HepG2 (cell line): Measurements from ENCODE around the gene TNNT1.

ENCODE experiments used
- ATF1 ChIP-seq: IDR thresholded peaks from 2 replicates; pipeline ENCODE4 v1.6.1; 2016; ENCODE audit warnings: mild to moderate bottlenecking, control low read depth
- BRD4 ChIP-seq: sonication (generic); formaldehyde crosslinking; IDR thresholded peaks from 2 replicates; pipeline ENCODE4 v1.4.0; 2020; ENCODE audit warnings: missing genetic modification reagents
- CREM ChIP-seq, 2 experiments: sonication (generic) in 1 of 2; formaldehyde crosslinking in 1 of 2; IDR thresholded peaks; 2 replicates each; pipeline versions ENCODE4 v1.4.0 to v1.6.1; 2016 to 2020; ENCODE audit warnings: antibody characterized with exemption in 1 of 2, mild to moderate bottlenecking in 1 of 2, missing genetic modification reagents in 1 of 2
- CTCF ChIP-seq: sonication (generic); formaldehyde crosslinking; IDR thresholded peaks from 2 replicates; pipeline ENCODE4 v1.5.0; 2020; ENCODE audit warnings: mild to moderate bottlenecking, missing genetic modification reagents, moderate library complexity
- EZH2 ChIP-seq: conservative IDR thresholded peaks from 2 replicates; pipeline ENCODE4 v1.6.1; 2012; ENCODE audit warnings: mild to moderate bottlenecking, low read depth, low read length, moderate library complexity
- GATAD1 ChIP-seq: IDR thresholded peaks from 2 replicates; pipeline ENCODE4 v1.6.1; 2016; ENCODE audit warnings: missing genetic modification reagents, missing compliant biosample characterization
- HMG20B ChIP-seq: conservative IDR thresholded peaks from 2 replicates; pipeline ENCODE4 v1.6.1; 2016; ENCODE audit warnings: missing genetic modification reagents, missing compliant biosample characterization
- PAWR ChIP-seq: sonication (generic); formaldehyde crosslinking; IDR thresholded peaks from 2 replicates; pipeline ENCODE4 v1.4.0; 2020; ENCODE audit warnings: missing genetic modification reagents, mild to moderate bottlenecking, borderline replicate concordance
- POLR2A ChIP-seq, 2 experiments: IDR thresholded peaks; 2 replicates each; pipeline ENCODE4 v1.6.1; 2011; ENCODE audit warnings: low read depth in 2 of 2, low read length in 2 of 2, mild to moderate bottlenecking in 1 of 2, moderate library complexity in 1 of 2; ENCODE audit not compliant: insufficient read depth in 1 of 2
- SOX5 ChIP-seq: IDR thresholded peaks from 2 replicates; pipeline ENCODE4 v1.6.1; 2016; ENCODE audit warnings: borderline replicate concordance
- USF2 ChIP-seq, 2 experiments: sonication (generic) in 1 of 2; formaldehyde crosslinking in 1 of 2; IDR thresholded peaks; 2 replicates each; pipeline versions ENCODE4 v1.5.1 to v1.6.1; 2011 to 2020; ENCODE audit warnings: borderline replicate concordance in 1 of 2, low read depth in 1 of 2, low read length in 1 of 2, mild to moderate bottlenecking in 1 of 2, missing genetic modification reagents in 1 of 2, moderate library complexity in 1 of 2
- ZIK1 ChIP-seq: sonication (generic); formaldehyde crosslinking; IDR thresholded peaks from 2 replicates; pipeline ENCODE4 v1.5.0; 2020; ENCODE audit warnings: mild to moderate bottlenecking, low read depth, missing genetic modification reagents, borderline replicate concordance
- ZNF414 ChIP-seq: sonication (generic); formaldehyde crosslinking; IDR thresholded peaks from 2 replicates; pipeline ENCODE4 v1.5.0; 2020; ENCODE audit warnings: missing genetic modification reagents

GRCh38 chr19:55161571-55162322, 12.7 kb upstream of the TNNT1 start:
- TF ChIP-seq CTCF (CRISPR knock-in tag) (no peak), EZH2 (no peak), SOX5 (CRISPR knock-in tag) (no peak), ZIK1 (CRISPR knock-in tag) (no peak), USF2 (IDR thresholded peaks at IDR 0.05; ENCODE audit: low read depth, low read length) (no peak), USF2 (CRISPR knock-in tag; IDR thresholded peaks at IDR 0.05; ENCODE audit: borderline replicate concordance) (no peak), GATAD1 (CRISPR knock-in tag) (no peak), PAWR (CRISPR knock-in tag) (no peak), BRD4 (CRISPR knock-in tag) (no peak), HMG20B (CRISPR knock-in tag) (no peak), ATF1 (no peak), CREM (IDR thresholded peaks at IDR 0.05) (no peak), CREM (CRISPR knock-in tag; IDR thresholded peaks at IDR 0.05) (no peak), ZNF414 (CRISPR knock-in tag) (no peak), POLR2A (IDR thresholded peaks at IDR 0.05; ENCODE audit: insufficient read depth in 1 of 2, low read depth in 2 of 2, low read length in 2 of 2) (no peak)
